ENCODE results near the gene NMNAT3. TPM values are rescaled to one million over a fixed set of nuclear protein-coding genes. Genes with fewer than 3 reads are reported as not detected.

NMNAT3 gene
- total RNA-seq, 1 experiment from 2014 or later: 1.3 TPM

DNA sequence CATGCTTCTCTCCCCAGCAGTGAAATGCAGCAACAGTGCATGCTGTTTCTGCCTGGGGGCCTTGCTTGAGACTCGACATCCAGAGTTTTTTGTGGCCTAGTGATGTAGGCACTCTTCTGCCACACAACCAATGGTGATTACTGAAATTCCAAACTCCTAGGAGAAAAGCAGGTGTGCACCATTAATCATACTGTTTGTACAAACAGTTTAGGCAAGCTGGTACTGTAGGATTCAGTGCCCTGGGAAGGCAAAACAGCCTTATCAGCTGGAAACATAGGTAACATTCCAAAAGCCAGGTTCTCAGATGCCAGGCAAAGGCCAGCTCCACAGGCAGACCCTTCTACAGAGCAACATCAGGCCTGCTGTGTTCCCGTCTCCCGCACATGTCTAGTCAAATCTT is 120.7 kb downstream of the NMNAT3 start:
- Histone ChIP-seq H3K56ac (ENCODE audit: insufficient read length, low read depth, low read length) (no peak overlapping the region), H3K4ac (ENCODE audit: low read depth, low read length) (no peak overlapping the region), H4K8ac (replicated peaks; ENCODE audit: insufficient read length, low read depth, low read length) (no peak overlapping the region), H3K9me3 (ENCODE audit: control insufficient read depth, low read depth, low read length) (no peaks in the 10 kb centered on the region), H3K23ac (ENCODE audit: insufficient read length, low read depth, low read length) (no peak overlapping the region), H2AFZ (ENCODE audit: low read length) (no peak overlapping the region), H2BK5ac (ENCODE audit: insufficient read length, low read length) (no peak overlapping the region), H3T11ph (ENCODE audit: low read length) (no peak overlapping the region), H3K27me3 (ENCODE audit: insufficient read depth, low read length) (no peaks in the 10 kb centered on the region), H3K23me2 (ENCODE audit: insufficient read length, low read depth, low read length, poor library complexity, severe bottlenecking) (no peaks in the 10 kb centered on the region), H4K91ac (ENCODE audit: insufficient read length, low read depth, low read length) (no peak overlapping the region), H2BK20ac (ENCODE audit: low read depth, low read length, poor library complexity, severe bottlenecking) (no peak overlapping the region), H3K79me2 (ENCODE audit: insufficient read depth, low read length) (no peaks in the 10 kb centered on the region), H3K4me2 (ENCODE audit: insufficient read depth, insufficient read length, low read length) (no peak overlapping the region), H3K14ac (ENCODE audit: insufficient read depth, low read length) (no peak overlapping the region), H3K79me1 (ENCODE audit: insufficient read depth, low read depth, low read length, poor library complexity, severe bottlenecking) (no peaks in the 10 kb centered on the region), H2BK12ac (ENCODE audit: insufficient read length, low read depth, low read length) (no peak overlapping the region), H3K18ac (ENCODE audit: insufficient read length, low read depth, low read length) (no peak overlapping the region), H2AK5ac (ENCODE audit: insufficient read length, low read length) (no peak overlapping the region), H2BK15ac (ENCODE audit: low read depth, low read length) (no peak overlapping the region), H4K5ac (ENCODE audit: insufficient read length, low read depth, low read length) (no peak overlapping the region), H3K27ac (ENCODE audit: insufficient read length, low read depth, low read length) (no peak overlapping the region), H3K9ac (ENCODE audit: extremely low read depth, insufficient read length, low read length) (no peak overlapping the region), H2BK120ac (ENCODE audit: low read depth, low read length, poor library complexity, severe bottlenecking) (no peak overlapping the region), H3K4me1 (ENCODE audit: insufficient read depth, low read length) (no peaks in the 10 kb centered on the region; the same call in 1 of the 2 replicates), H4K20me1 (ENCODE audit: control insufficient read depth, insufficient read depth, insufficient read length) (no peaks in the 10 kb centered on the region)
- H3K27me3 Mint-ChIP-seq (ENCODE audit: low read depth): 0 out of 2 replicates have a peak, but pooled peaks cover 1% of the 10 kb centered on the region
- H3K4me1 Mint-ChIP-seq: peaks cover 10 to 19% of the 10 kb centered on the region in 2 experiments
- no CpG with 5 or more reads among the region's 3 CpGs for WGBS (ENCODE audit: extremely low coverage, insufficient read length, low lambda C conversion rate)
- TF ChIP-seq, protein P1, sequence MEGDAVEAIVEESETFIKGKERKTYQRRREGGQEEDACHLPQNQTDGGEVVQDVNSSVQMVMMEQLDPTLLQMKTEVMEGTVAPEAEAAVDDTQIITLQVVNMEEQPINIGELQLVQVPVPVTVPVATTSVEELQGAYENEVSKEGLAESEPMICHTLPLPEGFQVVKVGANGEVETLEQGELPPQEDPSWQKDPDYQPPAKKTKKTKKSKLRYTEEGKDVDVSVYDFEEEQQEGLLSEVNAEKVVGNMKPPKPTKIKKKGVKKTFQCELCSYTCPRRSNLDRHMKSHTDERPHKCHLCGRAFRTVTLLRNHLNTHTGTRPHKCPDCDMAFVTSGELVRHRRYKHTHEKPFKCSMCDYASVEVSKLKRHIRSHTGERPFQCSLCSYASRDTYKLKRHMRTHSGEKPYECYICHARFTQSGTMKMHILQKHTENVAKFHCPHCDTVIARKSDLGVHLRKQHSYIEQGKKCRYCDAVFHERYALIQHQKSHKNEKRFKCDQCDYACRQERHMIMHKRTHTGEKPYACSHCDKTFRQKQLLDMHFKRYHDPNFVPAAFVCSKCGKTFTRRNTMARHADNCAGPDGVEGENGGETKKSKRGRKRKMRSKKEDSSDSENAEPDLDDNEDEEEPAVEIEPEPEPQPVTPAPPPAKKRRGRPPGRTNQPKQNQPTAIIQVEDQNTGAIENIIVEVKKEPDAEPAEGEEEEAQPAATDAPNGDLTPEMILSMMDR (conservative IDR thresholded peaks at IDR 0.05): no peak
- H3K36me3 Mint-ChIP-seq (ENCODE audit: insufficient read depth in 1 of 3, low read depth in 3 of 3): no peaks in the 10 kb centered on the region
- H3K27ac Mint-ChIP-seq: no peak overlapping the region
- H3K4me3 Mint-ChIP-seq: no peak overlapping the region
- DNase-seq: no peak
- no peaks in the 10 kb centered on the region for H3K9me3 Mint-ChIP-seq
